NT2/D1 (cell line): Measurements from ENCODE around the gene SLC25A1.

Experiments
- SUZ12 ChIP-seq: IDR thresholded peaks from 2 replicates; pipeline ENCODE4 v1.6.1; 2011; ENCODE audit not compliant: insufficient read length, insufficient read depth; ENCODE audit errors: extremely low read depth
- YY1 ChIP-seq: IDR thresholded peaks from 2 replicates; pipeline ENCODE4 v1.6.1; 2011; ENCODE audit not compliant: insufficient read length, insufficient read depth
- ZNF274 ChIP-seq: IDR thresholded peaks from 2 replicates; pipeline ENCODE4 v1.6.1; 2011; ENCODE audit warnings: mild to moderate bottlenecking, low read depth, low read length

GRCh38 chr22:19208287-19208847 lies 29.8 kb upstream of the SLC25A1 start:
- TF ChIP-seq SUZ12 (no peak), ZNF274 (no peak), YY1 (no peak)
